GM21825 (cell line): Measurements from ENCODE around the gene TSC22D2.

ENCODE experiments used
- ATAC-seq: cut with Tn5 transposase; IDR thresholded peaks from one replicate; pipeline ENCODE4 v1.9.1; 2021; ENCODE audit warnings: mild to moderate bottlenecking, moderate library complexity; ENCODE audit not compliant: unreplicated experiment

The TSC22D2 gene

GRCh38 chr3:150408221-150409124 is at the start of gene TSC22D2:
Gene TSC22D2, plus strand, starts transcription at chr3:150408298. Its CDS starts 1,053 bp downstream, at chr3:150409351.
- peak; percentile 56 for ATAC-seq

- no peak for ATAC-seq
These were observed 48.7 kb upstream of the TSC22D2 start for GRCh38 chr3:150359381-150359780.

- ATAC-seq, result no peak
These were observed 47.1 kb upstream of the TSC22D2 start for GRCh38 chr3:150360966-150361365.

- ATAC-seq, result no peak
These were observed 45.4 kb upstream of the TSC22D2 start for GRCh38 chr3:150362515-150363302.

GRCh38 chr3:150363420-150363819 is 44.7 kb upstream of the TSC22D2 start:
- ATAC-seq, result no peak

GRCh38 chr3:150365132-150365604 is 42.9 kb upstream of the TSC22D2 start:
- ATAC-seq, result no peak

GRCh38 chr3:150367757-150368156 is 40.3 kb upstream of the TSC22D2 start:
- no peak for ATAC-seq

- no peak for ATAC-seq
These were observed 37.9 kb upstream of the TSC22D2 start for GRCh38 chr3:150370122-150370602.

GRCh38 chr3:150370999-150371398 is 37.1 kb upstream of the TSC22D2 start:
- no peak for ATAC-seq

GRCh38 chr3:150371741-150372254 is 36.3 kb upstream of the TSC22D2 start:
- no peak for ATAC-seq

- no peak for ATAC-seq
These were observed 35.8 kb upstream of the TSC22D2 start for GRCh38 chr3:150372320-150372719.

- no peak for ATAC-seq
These were observed 35.4 kb upstream of the TSC22D2 start for GRCh38 chr3:150372722-150373121.

GRCh38 chr3:150373234-150373875 is 34.7 kb upstream of the TSC22D2 start:
- ATAC-seq, result no peak

GRCh38 chr3:150374975-150375374 is 33.1 kb upstream of the TSC22D2 start:
- no peak for ATAC-seq

- ATAC-seq, result no peak
These were observed 31.9 kb upstream of the TSC22D2 start for GRCh38 chr3:150376001-150376848.

GRCh38 chr3:150377601-150378300 is 30.3 kb upstream of the TSC22D2 start:
- no peak for ATAC-seq

- no peak for ATAC-seq
These were observed 29.8 kb upstream of the TSC22D2 start for GRCh38 chr3:150378301-150378748.

GRCh38 chr3:150379469-150379868 is 28.6 kb upstream of the TSC22D2 start:
- no peak for ATAC-seq
